ENCODE data around the gene UBE2D4.

UBE2D4 gene

GRCh38 chr7:43925984-43926797 is at the start of gene UBE2D4:
Gene UBE2D4, plus strand, starts transcription at chr7:43926436. Its CDS starts 97 bp downstream, at chr7:43926533.
- Mint-ChIP-seq H3K36me3 (ENCODE audit: low read depth) (peaks cover 31% of the 10 kb centered on the region), H3K9me3 (no peaks in the 10 kb centered on the region), H3K4me1 (ENCODE audit: low read depth) (peaks cover 32% of the 10 kb centered on the region), H3K4me3 (peak within 1 kb of the TSS; percentile 86), H3K27me3 (no peaks in the 10 kb centered on the region), H3K27ac (peak within 1 kb of the TSS; percentile 95)
- peak; percentile 95 for DNase-seq

- H3K36me3 Mint-ChIP-seq (ENCODE audit: low read depth), result peaks cover 75% of the 10 kb centered on the region
- peaks cover 11% of the 10 kb centered on the region for H3K4me1 Mint-ChIP-seq (ENCODE audit: low read depth)
- no peaks in the 10 kb centered on the region for H3K27me3 Mint-ChIP-seq
- H3K4me3 Mint-ChIP-seq, result no peak overlapping the region
- H3K9me3 Mint-ChIP-seq, result no peaks in the 10 kb centered on the region
- DNase-seq, result no peak
- H3K27ac Mint-ChIP-seq, result no peak overlapping the region
These were observed 49.1 kb upstream of the UBE2D4 start for GRCh38 chr7:43876976-43877745.

- no peak overlapping the region for H3K4me3 Mint-ChIP-seq
- peaks cover under 1% of the 10 kb centered on the region for H3K4me1 Mint-ChIP-seq (ENCODE audit: low read depth)
- no peak for DNase-seq
- H3K36me3 Mint-ChIP-seq (ENCODE audit: low read depth), result peaks cover 83% of the 10 kb centered on the region
- no peaks in the 10 kb centered on the region for H3K27me3 Mint-ChIP-seq
- H3K9me3 Mint-ChIP-seq, result no peaks in the 10 kb centered on the region
- H3K27ac Mint-ChIP-seq, result peak overlapping the region; percentile 19
These were observed 48.0 kb upstream of the UBE2D4 start for GRCh38 chr7:43877968-43878864.

GRCh38 chr7:43878867-43879266 is 47.4 kb upstream of the UBE2D4 start:
- Mint-ChIP-seq H3K4me3 (no peak overlapping the region), H3K9me3 (no peaks in the 10 kb centered on the region), H3K27me3 (no peaks in the 10 kb centered on the region), H3K4me1 (ENCODE audit: low read depth) (no peaks in the 10 kb centered on the region), H3K36me3 (ENCODE audit: low read depth) (peaks cover 89% of the 10 kb centered on the region), H3K27ac (peak overlapping the region; percentile 34)
- no peak for DNase-seq

GRCh38 chr7:43879477-43879876 is 46.8 kb upstream of the UBE2D4 start:
- H3K27ac Mint-ChIP-seq, result peak overlapping the region; percentile 34

GRCh38 chr7:43880596-43880995 is 45.6 kb upstream of the UBE2D4 start:
- Mint-ChIP-seq H3K9me3 (no peaks in the 10 kb centered on the region), H3K36me3 (ENCODE audit: low read depth) (peaks cover 95% of the 10 kb centered on the region), H3K27ac (peak overlapping the region; percentile 61), H3K27me3 (no peaks in the 10 kb centered on the region), H3K4me3 (no peak overlapping the region), H3K4me1 (ENCODE audit: low read depth) (no peaks in the 10 kb centered on the region)
- DNase-seq, result no peak

More at GRCh38 chr7:43879477-43879876, 46.8 kb upstream of the UBE2D4 start:
- no peak overlapping the region for H3K4me3 Mint-ChIP-seq
- DNase-seq, result no peak
- H3K36me3 Mint-ChIP-seq (ENCODE audit: low read depth), result peaks cover 95% of the 10 kb centered on the region
- H3K4me1 Mint-ChIP-seq (ENCODE audit: low read depth), result no peaks in the 10 kb centered on the region
- no peaks in the 10 kb centered on the region for H3K9me3 Mint-ChIP-seq
- H3K27me3 Mint-ChIP-seq, result no peaks in the 10 kb centered on the region

GRCh38 chr7:43884209-43884608 is 42.0 kb upstream of the UBE2D4 start:
- no peak for DNase-seq
- no peak overlapping the region for H3K4me3 Mint-ChIP-seq
- peaks cover 9% of the 10 kb centered on the region for H3K4me1 Mint-ChIP-seq (ENCODE audit: low read depth)
- H3K27ac Mint-ChIP-seq, result no peak overlapping the region
- H3K36me3 Mint-ChIP-seq (ENCODE audit: low read depth), result peaks cover 70% of the 10 kb centered on the region
- no peaks in the 10 kb centered on the region for H3K27me3 Mint-ChIP-seq
- H3K9me3 Mint-ChIP-seq, result no peaks in the 10 kb centered on the region

GRCh38 chr7:43884617-43885016 is 41.6 kb upstream of the UBE2D4 start:
- H3K4me3 Mint-ChIP-seq, result no peak overlapping the region
- H3K27me3 Mint-ChIP-seq, result no peaks in the 10 kb centered on the region
- H3K9me3 Mint-ChIP-seq, result no peaks in the 10 kb centered on the region
- H3K4me1 Mint-ChIP-seq (ENCODE audit: low read depth), result peaks cover 13% of the 10 kb centered on the region
- no peak for DNase-seq
- H3K27ac Mint-ChIP-seq, result no peak overlapping the region
- H3K36me3 Mint-ChIP-seq (ENCODE audit: low read depth), result peaks cover 66% of the 10 kb centered on the region

- no peak for DNase-seq
- Mint-ChIP-seq H3K4me3 (no peak overlapping the region), H3K27me3 (no peaks in the 10 kb centered on the region), H3K27ac (peak overlapping the region; percentile 53), H3K9me3 (no peaks in the 10 kb centered on the region), H3K36me3 (ENCODE audit: low read depth) (peaks cover 26% of the 10 kb centered on the region), H3K4me1 (ENCODE audit: low read depth) (peaks cover 45% of the 10 kb centered on the region)
These were observed 37.0 kb upstream of the UBE2D4 start for GRCh38 chr7:43888993-43889945.

GRCh38 chr7:43890468-43890867 is 35.8 kb upstream of the UBE2D4 start:
- Mint-ChIP-seq H3K4me1 (ENCODE audit: low read depth) (peaks cover 47% of the 10 kb centered on the region), H3K4me3 (no peak overlapping the region), H3K36me3 (ENCODE audit: low read depth) (peaks cover 24% of the 10 kb centered on the region), H3K27me3 (no peaks in the 10 kb centered on the region), H3K9me3 (no peaks in the 10 kb centered on the region), H3K27ac (no peak overlapping the region)
- no peak for DNase-seq

- DNase-seq, result no peak
- peaks cover 49% of the 10 kb centered on the region for H3K4me1 Mint-ChIP-seq (ENCODE audit: low read depth)
- H3K27me3 Mint-ChIP-seq, result no peaks in the 10 kb centered on the region
These were observed 34.9 kb upstream of the UBE2D4 start for GRCh38 chr7:43891069-43891955.

GRCh38 chr7:43895847-43896415 is 30.3 kb upstream of the UBE2D4 start:
- Mint-ChIP-seq H3K9me3 (no peaks in the 10 kb centered on the region), H3K4me3 (no peak overlapping the region)

More at GRCh38 chr7:43891069-43891955, 34.9 kb upstream of the UBE2D4 start:
- Mint-ChIP-seq H3K9me3 (no peaks in the 10 kb centered on the region), H3K27ac (no peak overlapping the region), H3K4me3 (no peak overlapping the region), H3K36me3 (ENCODE audit: low read depth) (peaks cover 23% of the 10 kb centered on the region)

More at GRCh38 chr7:43895847-43896415, 30.3 kb upstream of the UBE2D4 start:
- no peaks in the 10 kb centered on the region for H3K27me3 Mint-ChIP-seq
- no peak overlapping the region for H3K27ac Mint-ChIP-seq
- peaks cover 31% of the 10 kb centered on the region for H3K4me1 Mint-ChIP-seq (ENCODE audit: low read depth)
- H3K36me3 Mint-ChIP-seq (ENCODE audit: low read depth), result peaks cover 25% of the 10 kb centered on the region
- no peak for DNase-seq
